Smooth muscle cell of the pulmonary artery (primary cell): Measurements from ENCODE around the gene TRAT1. TPM values are rescaled to one million over a fixed set of nuclear protein-coding genes. Genes with fewer than 3 reads are reported as not detected.

Experiments
- total RNA-seq: library from RNA; depleted of rRNA; stranded (reverse); fragments of >200 nt; gene quantifications from 2 replicates; pipeline ENCODE4 v1.2.3, GENCODE V29; 2014

The TRAT1 gene, protein sequence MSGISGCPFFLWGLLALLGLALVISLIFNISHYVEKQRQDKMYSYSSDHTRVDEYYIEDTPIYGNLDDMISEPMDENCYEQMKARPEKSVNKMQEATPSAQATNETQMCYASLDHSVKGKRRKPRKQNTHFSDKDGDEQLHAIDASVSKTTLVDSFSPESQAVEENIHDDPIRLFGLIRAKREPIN
- total RNA-seq: not detected in 2 replicates

GRCh38 chr3:108822123-108822897, at the start of gene TRAT1:
TRAT1 (plus strand) TSS chr3:108822786; CDS start chr3:108822928, 142 bp downstream.

Other genes starting within 250 kb of the TRAT1 start
- gene CIP2A, start 233.3 kb upstream of the TRAT1 start, total RNA-seq: 6.2 and 9.8 TPM in 2 replicates
- 8.8 and 13.6 TPM in 2 replicates for gene DZIP3, start 233.1 kb upstream of the TRAT1 start, total RNA-seq
- not detected in 2 replicates for gene RETNLB, start 65.4 kb upstream of the TRAT1 start, total RNA-seq
- not detected in 2 replicates for gene GUCA1C, start 131.1 kb downstream of the TRAT1 start, total RNA-seq